ENCODE measurements around the gene STK38L.
"Not testable (repeated sequence)": the region's sequence is repeated elsewhere in the genome, so short reads cannot be mapped to it uniquely, and the experiment has no call there.

STK38L gene

DNA sequence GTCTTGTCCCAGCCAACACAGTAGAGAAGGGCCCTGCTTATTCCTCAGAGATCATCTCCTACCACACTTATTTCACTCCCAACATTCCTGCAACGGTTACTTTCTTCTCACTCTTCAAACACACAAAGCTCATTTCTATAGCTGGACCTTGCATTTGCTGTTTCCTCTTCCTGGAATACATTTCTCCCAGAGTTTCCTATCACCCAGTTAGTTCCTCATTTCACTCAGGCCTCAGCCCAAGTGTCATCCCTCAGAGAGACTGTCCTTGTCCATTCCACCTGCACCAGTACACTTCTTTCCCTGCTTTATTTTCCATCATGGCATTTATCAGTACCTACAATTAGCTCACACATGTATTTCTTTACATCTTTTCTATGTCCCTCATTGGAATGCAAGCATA is 14.7 kb upstream of the STK38L start:
- no peak for DNase-seq

DNA sequence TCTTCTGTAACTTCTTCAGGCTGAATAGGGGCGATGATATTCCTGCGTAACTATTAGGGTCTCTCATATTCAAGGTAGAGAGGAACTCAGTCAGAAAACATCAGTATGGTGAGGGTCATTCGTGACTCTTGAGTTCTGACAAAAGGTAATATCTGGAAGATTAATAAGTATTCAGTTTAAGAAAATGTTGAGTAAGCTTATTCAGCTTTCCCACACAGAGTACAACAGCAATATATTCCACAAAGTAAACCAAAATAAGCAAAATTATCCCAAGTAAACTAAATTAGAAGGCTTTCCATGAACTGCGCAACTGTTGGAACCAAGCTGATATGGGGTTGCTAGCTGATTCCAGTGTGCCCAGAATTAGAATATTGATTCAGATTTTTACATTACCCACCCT is 12.7 kb upstream of the STK38L start:
- not testable (repeated sequence) for DNase-seq

DNA sequence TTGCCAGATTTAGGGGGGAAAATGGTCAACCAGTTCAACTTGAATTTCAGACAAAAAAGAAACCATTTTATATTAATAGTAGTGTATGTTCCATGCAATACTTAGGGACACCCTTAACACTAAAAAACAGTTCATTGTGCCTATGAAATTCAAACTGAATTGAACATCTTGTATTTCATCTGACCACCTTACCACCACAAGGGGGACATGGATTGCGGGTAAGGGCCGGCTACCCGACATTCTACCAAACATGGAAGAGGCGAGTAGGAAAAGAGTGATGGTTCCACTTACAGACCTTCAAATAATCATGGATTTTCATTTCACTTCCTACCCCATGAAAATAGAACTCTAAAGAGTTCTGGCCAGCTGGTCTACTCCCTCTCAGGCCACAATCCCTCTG is 10.3 kb upstream of the STK38L start:
- DNase-seq = no peak

DNA sequence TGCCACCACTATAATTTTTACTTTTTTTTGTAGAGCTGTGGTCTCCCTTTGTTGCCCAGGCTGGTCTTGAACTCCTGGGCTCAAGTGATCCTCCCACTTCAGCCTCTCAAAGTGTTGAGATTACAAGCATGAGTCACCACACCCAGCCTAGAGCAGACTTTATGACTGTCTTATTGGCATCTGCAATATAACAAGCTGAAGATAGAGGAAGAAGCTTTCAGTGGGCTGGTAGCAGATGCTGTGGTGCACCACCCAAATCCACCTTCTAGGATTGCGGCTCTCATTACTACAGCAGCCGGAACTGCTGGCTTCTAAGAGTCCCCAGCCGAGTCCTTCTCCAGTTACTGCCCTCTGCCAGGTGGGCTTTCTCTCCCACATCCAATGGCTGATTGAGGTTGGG is 7.6 kb upstream of the STK38L start:
- peak in 1 of 5 donors; percentile 23 for DNase-seq

DNA sequence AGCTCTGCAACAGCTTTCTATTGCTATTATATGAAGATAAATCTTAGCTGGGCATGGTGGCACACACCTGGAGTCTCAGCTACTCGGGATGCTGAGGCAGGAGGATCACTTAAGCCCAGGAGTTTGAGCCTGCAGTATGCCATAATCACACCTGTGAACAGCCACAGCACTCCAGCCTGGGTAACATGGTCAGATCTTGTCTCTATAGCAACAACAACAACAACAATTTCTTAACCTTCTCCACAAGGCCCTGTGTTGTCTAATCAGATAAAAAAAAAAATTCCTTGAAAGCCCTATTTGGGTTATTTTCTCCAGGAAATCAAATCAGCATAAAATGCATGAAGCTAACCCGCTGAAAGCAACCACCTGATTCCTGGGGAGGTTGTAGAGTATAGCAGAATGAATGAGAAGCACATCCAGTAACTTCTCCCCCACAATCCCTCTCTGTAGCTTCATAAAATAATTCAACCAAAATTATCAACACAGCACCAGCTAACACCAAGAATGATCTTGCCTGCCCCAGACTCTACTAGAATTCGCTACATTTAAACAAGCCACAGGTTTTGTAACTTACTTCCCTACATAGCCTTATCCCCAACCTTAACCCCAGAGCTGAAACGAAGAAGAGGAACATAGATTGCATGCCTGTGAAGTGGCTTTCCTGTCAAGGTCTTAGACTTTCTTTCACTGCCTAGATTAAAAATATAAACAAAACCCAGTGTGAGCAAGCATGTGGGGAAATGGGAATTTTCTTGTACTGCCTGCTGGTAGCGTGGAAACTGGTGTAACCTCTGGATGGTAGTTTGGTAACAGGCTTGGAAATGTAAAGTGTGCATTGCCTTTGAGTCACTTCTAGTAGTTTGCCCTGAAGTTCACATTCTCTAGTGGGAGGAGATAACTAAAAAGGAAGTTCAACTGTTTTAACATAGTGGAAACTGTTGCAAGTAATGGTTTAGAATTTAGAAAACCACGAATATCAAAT is 6.0 kb upstream of the STK38L start:
- peak in 1 of 5 donors; percentile 8 for DNase-seq

DNA sequence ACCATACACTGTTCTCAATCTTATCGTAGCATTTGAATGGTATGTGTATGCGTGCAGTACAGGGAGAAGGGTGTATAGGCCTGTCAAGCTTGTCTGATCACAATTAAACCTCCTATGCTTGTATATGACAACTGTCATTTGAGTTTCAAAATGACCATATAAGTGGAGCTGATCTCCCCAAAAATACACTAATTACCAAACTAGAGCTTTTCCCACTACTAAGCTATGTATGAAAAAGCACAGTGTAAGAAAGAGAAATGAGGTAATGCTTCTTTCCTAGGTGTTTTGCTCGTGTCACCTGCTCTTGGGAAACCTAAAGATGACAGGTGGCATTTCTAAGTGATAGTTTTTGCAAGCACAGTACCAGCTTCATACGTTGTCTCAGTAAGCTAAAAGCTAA is 1.1 kb upstream of the STK38L start:
- DNase-seq = no peak

DNA sequence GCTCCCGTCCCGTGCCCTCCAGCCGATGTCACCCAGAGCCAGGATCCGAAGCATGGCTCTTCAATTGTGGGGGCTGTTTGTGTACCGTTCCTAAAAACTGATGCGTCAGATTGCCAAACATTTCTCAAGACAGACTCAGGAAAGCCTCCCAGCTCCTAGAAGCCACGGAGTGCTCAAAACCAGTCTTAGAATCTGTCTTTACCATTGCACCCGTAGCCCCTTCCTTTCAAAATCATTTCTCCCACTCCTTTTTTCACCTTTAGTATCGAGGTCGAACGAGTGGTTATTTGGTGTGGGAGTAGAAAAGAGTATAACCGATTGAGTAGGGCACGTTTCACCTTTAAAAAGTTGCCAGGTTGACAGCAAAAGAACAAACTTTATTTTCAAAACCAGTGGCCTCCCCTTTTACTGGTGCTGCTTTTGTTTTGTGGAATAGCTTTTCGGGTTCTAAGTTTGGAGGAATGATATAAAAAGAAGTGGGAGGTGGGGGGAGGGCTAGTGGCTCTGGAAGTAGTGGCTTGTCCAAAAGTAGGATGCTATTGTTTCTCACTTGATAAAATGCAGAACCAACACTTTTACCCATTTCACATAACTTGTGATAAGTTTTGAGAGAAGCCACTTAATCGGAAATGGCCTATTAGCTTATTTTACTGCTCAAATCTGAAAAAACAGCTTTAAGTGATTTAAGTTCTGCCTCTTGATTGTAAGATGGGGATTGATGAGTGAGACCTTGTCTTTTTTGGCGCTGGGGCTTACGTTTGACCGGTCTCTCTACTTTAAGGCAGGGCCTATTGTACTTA is 803 bp downstream of the STK38L start:
- no peak for DNase-seq

DNA sequence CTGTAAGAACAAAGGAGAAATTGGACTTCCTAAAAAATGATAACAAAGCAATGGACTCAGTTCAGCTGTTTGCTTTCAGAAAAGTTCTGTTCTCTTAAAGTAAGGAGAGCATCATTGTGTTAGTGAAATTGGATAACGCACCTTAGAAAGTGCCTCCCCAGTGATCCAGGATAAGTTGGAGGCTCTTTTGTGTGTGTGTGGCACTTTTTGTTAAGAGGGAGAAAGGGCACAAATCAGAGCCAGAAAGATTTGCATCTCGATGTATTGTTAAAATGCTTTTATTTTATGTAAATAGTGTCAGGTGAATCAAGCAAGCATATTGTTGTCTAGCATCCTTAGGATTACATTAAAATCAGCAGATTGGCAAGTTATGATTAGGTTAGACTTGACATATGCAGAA is 2.1 kb downstream of the STK38L start:
- no peak for DNase-seq

DNA sequence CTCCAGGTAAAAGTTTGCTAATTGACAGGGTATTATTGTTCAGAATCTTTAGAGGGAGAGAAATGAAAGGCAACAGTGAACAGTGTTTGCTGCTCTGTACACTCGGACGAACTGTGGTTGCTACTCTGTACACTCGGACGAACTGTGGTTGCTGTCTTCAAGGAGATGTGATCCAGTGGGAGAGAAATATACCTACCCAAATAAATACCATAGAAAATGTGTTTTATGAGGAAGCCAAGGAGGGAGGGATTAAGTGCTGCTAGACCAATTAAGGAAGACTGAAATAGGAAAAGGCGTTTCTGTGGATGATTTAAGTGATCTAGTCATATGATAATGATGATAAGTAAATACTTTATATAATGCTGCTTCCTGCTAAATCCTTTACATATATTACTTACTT is 2.7 kb downstream of the STK38L start:
- DNase-seq = no peak

DNA sequence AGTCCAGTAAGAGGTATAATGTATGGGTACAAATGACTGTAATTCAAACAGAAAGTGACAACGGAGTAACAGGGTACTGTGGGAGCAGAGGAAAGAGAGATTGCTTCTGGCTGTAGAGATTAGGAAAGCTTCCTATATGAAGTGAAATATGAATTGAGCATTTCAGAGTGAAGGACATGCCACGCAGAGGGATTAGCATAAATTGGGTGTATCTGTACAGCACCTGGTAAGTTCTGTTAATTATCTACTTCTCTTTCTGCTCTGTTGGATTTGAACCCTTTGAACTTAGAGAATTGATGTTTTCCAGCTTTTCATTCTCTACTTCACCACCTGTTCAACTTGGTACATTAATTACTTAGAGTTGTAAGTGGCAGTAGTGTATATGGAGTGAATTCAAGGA is 8.8 kb downstream of the STK38L start:
- no peak for DNase-seq

DNA sequence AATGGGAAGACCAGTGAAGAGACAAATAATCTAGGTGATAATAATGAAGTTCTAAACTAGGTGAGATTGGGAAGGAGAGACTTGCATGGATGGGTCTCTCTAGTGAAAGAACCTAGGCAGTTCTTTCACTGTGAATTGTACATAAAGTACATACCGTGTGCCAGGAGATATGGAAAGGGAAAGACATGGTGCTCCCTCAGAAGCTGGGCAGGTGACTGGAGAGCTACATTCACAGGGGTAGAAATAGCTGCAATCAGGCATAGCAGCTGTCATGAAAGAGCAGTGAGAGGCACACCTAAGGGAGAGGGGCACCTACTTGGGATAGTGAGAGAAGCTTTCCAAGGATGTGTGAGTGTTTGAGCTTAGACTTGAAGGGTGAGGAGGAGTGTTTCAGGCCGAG is 9.3 kb downstream of the STK38L start:
- no peak for DNase-seq

DNA sequence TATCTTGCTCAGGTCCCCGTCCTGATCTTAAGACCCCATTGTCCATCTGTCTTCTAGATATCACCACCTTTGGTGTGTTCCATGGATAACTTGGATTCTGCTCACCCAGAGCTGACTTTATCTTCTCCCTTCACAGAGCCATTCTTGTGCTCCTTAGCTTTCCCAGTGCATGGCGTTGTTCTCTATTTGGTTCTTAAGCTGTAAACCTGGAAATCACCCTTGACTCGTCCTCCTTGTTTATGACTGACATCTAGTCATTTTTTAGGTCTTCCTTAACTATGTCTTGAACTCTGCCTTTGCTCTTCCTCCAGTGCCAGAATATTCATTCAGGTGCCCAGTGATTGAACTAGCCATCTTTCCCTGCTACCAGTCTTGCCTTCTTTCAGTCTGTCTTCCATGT is 11.7 kb downstream of the STK38L start:
- DNase-seq = no peak

DNA sequence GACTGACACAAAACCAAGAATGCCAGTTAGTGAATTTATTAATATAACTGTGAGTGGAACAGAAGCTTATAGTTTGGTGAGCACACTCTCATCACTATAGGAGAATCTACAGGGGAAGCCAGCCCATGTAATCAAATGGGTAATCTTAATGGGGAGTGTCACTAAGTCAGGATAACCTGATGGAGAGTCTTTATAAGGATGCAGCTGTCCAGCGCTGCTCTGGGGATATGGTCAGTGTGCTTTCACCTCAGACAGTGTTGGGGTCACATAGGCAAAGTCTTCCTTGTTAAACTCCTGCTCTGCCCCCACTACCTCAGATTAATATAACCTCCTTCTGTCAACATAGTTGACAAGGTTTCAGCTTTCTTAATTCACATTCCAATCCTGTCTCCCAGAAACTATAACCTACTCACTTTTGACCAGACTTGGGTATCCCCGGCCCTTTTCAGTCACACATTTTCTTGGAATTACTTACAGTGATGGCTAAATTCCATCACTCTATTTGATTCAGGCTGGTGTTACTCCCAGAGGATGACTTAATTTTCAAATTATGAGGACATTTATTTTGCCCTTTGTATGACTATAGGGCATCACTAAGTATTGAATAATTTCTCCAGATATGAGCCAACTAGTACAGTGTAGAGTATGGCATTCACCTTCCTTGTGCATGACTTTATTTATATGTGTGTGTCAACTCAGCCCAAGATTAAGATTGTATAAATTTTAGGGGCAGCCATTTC is 13.2 kb downstream of the STK38L start:
- DNase-seq = no peak

DNA sequence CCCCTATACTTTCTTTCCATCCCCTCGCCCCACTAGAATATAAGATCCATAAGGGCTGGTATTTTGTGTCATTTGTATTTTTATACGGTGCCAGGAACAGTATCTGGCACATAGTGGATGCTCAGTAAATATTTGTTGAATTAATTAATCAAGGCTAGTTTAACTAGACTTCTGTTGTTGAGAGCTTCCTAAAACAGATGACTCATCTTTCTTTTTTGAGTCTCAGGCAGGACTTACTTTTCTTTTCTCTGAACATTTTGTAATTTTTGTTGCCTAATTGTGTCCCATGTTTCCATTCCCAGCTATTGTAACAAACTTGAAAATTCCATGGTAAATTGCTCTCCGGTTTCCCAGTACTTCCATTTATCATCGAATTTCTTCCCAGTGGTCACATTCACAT is 16.7 kb downstream of the STK38L start:
- DNase-seq = no peak

DNA sequence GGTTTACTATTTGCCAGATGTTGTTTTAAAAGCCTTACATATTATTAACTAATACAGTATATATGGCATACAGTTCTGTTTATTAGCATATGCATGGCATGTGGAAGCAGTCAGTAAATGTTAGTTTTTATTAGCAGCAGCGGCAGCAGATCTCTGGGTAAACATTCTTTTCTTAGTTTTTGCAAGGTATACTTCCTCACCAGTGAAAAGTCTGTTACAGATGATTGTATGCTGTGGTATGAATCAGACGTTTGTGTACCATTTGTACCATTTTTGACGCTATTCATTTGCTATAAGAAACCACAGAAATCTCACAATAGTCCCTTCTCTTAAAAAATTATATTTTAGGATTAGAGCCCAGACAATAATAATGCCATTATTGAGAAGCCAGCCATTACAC is 17.8 kb downstream of the STK38L start:
- DNase-seq = no peak

DNA sequence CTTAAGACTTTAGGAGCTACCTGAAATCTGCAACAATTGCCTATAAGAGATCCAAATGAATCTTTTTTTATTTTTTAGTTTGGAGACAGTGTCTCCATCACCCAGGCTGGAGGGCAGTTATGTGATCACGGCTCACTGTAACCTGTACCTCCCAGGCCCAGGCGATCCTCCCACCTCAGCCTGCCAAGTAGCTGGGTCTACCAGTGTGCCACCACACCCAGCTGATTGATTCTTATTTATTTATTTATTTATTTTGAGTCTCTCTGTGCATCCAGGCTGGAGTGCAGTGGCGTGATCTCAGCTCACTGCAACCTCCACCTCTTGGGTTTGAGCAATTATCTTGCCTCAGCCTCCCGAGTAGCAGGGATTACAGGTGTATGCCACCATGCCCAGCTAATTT is 26.1 kb downstream of the STK38L start:
- DNase-seq = no peak

DNA sequence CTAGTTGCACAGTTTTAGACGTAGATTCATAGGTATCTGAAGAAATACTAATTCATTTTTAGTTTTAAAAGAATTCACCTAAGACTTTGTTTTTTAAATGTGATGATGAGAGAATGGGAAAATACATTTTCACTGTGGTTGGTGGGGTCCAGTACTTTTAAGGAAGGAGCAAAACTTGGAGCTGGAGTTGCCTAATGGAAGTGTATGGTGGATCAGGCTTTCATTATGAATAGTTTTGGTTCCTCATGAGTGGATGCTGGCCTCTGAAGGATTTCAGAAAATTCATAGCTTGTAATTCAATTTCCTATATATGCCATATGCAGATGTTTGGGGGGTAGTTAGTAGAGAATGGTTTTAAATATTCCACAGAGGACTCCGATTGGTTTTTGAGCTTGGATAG is 27.1 kb downstream of the STK38L start:
- no peak for DNase-seq

DNA sequence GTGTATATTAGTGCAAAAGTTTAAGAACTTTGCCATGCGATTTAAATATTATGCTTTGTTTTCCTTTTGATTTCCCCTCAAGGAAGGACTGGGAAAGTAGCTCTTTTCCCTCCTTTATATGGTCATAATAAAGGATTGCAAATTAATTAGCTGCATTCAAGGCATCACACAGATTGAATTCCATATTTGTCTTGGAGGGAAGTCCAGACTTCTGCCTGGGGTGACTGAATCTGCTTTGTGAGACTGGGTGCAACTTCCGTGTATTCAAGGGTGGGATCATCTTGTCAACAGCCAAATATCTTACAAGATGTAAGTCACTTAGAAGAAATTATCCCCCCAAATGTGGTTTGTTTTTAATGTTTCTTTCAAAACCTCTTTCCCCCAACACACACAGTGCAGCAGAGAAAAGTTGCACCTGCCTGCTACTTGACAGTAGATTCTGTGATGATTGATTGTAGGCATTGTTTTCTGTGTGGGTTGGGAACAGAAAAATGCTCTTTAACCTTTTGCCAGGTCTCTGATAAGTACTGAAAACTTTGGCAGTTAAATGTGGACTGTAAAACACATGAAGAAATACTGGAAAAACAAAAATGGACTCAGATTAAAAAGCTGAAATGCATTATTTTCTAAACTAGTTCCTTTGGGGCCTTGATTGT is 28.4 kb downstream of the STK38L start:
- no peak for DNase-seq

DNA sequence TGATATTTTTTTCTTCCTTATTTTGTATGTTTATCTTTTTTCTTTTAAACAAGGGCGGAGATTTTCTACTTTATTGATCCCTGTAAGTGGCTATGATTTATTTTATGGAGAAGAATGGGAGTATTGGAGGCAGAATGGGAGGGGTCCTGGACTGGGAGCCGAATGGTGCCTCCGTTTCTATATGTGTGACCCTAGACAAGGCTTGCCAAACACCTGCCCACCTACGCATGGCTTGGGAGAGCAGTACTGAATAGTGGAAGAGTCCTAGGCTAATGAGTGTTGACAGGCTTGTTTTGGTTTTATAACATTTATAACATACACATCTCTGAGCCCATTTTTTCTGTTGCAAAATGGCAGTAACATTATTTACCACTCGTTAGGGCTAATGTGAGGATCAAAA is 29.0 kb downstream of the STK38L start:
- no peak for DNase-seq

DNA sequence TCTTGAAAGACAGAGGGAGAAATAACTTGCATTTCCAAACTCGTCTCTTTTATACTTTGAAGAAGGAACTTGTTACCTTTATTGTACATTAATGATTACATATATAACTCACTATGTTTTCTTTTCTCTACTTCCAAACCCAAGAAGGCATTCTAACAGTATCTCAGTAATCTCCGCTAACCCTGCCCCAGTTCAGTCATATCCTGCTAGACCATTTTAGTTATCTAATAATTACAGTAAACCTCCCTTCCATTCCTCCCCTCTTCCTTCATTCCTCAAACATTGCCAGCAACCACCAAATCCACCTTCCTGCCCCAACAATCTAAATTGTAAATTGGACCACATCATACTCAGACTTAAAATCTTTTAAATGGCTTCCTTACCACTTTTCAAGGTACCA is 30.6 kb downstream of the STK38L start:
- no peak for DNase-seq

DNA sequence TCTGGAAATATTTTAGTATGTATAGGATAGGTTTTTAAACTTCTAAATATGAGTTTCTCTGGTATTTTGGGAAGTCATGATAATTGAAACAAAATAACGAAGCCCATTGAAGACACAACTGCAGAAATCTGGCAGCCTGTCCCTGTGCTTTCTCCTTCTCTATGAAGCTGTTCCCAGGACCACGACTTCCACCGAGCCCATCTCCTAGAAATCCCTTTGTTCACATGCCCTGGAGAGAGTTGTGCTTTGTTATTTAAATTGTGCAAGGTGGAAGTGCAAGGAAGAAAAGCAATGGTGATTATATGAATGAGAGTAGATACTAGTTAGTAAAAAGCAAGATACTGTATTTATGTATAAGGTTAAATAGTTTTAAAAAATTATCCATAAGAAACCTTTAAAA is 32.2 kb downstream of the STK38L start:
- no peak for DNase-seq

DNA sequence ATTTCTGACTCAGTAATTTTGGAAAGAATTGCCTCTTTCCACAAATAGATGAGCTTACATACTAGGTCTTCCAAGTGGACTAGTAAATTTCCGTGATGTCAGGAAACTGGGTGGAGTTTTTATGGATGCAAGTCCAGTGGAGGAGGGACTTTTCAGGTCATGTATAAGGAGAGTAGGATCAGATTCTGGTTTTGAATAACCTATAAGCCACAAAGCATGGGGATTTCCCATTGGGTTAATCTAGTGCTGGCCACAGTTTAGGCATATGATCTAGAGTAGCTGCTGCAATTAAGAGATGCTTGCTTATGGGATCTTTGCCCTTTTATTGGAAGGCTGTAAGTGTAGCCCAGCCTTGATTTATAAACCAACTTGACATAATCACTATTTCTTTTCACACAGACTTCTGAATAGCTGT is 33.8 kb downstream of the STK38L start:
- peak in 1 of 5 donors; percentile 23 for DNase-seq

DNA sequence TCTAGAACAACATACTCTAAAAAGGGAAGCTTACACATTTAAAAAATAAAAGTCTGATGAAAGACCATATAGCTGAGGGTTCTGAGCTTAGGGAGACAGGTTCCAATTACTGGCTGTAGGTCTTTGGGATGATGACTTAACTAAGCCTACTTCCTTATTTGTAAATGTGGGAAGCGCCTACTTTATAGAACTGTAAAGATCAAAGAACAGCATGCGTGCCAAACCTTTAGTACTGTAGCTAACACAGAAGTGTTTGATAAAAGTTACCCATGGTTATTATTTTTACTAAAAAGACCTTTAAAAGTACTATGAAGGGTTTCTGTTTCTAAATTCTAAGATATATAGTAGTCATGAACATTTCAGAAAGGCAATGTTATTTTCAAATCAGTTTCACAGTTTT is 35.7 kb downstream of the STK38L start:
- DNase-seq = no peak
